Breast epithelium (tissue), 3 donors: Measurements from ENCODE around the gene AGBL1.

Source experiments
- POLR2A ChIP-seq: fragments of 450-650 bp; IDR thresholded peaks from one replicate; pipeline ENCODE4 v1.6.1; 2016; ENCODE audit warnings: antibody characterized with exemption, mild to moderate bottlenecking, moderate library complexity
- POLR2AphosphoS5 ChIP-seq, 3 donors: sonication (generic); formaldehyde crosslinking; IDR thresholded peaks; one replicate each; pipeline ENCODE4 v1.6.1; 2017; ENCODE audit warnings: antibody characterized with exemption in 3 of 3
- TF ChIP-seq, protein P1 (sequence below), 3 donors: fragments of 450-650 bp; IDR thresholded peaks; one replicate each; pipeline ENCODE4 v1.5.1; 2016 to 2017; ENCODE audit warnings: antibody characterized with exemption in 3 of 3, mild to moderate bottlenecking in 3 of 3, moderate library complexity in 3 of 3

DNA sequence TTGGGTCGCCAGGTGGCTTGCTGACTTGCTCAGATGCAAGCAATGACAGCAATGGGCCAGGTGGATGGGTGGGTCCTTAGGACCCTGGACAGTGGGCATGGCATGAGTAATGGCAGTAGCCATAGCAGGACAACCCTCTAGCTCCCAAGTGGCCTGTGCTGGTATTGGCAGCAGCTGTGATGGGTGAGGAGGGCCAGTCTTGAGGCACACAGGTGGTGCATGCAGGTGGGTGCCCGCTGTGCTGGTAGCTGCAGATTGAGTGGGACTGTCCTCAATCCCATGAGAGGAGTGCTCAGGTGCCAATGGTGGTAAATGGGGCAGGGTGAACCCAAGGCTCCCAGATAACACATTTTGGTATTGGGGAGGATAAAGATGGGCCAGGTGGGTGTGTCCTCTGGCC is 24.2 kb downstream of the AGBL1 start:
- TF ChIP-seq, protein P1, sequence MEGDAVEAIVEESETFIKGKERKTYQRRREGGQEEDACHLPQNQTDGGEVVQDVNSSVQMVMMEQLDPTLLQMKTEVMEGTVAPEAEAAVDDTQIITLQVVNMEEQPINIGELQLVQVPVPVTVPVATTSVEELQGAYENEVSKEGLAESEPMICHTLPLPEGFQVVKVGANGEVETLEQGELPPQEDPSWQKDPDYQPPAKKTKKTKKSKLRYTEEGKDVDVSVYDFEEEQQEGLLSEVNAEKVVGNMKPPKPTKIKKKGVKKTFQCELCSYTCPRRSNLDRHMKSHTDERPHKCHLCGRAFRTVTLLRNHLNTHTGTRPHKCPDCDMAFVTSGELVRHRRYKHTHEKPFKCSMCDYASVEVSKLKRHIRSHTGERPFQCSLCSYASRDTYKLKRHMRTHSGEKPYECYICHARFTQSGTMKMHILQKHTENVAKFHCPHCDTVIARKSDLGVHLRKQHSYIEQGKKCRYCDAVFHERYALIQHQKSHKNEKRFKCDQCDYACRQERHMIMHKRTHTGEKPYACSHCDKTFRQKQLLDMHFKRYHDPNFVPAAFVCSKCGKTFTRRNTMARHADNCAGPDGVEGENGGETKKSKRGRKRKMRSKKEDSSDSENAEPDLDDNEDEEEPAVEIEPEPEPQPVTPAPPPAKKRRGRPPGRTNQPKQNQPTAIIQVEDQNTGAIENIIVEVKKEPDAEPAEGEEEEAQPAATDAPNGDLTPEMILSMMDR (IDR thresholded peaks at IDR 0.05), result no peak
- no peak for TF ChIP-seq POLR2AphosphoS5 (IDR thresholded peaks at IDR 0.05)
- no peak for TF ChIP-seq POLR2A
